Measurements from ENCODE around the gene ARL17B.
"Not testable (repeated sequence)": the region's sequence is repeated elsewhere in the genome, so short reads cannot be mapped to it uniquely, and the experiment has no call there.

DNA sequence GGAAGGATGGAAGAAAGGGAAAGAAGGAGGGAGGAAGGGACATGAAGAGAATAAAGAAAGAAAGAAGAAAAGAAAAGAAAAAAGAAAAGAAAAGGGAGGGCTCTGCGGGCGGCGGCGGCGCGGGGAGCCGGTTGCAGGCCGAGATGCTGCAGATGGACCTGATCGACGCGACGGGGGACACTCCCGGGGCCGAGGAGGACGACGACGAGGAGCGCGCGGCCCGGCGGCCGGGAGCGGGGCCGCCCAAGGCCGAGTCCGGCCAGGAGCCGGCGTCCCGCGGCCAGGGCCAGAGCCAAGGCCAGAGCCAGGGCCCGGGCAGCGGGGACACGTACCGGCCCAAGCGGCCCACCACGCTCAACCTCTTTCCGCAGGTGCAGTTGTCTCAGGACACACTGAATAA lies 118.1 kb downstream of the ARL17B start:
- TF ChIP-seq ZNF221 (tag by site-specific recombination; IDR thresholded peaks at IDR 0.05; ENCODE audit: borderline replicate concordance); ZNF561 (tag by site-specific recombination; IDR thresholded peaks at IDR 0.05; ENCODE audit: borderline replicate concordance); ZNF473 (tag by site-specific recombination; IDR thresholded peaks at IDR 0.05); ZNF354C (tag by site-specific recombination; IDR thresholded peaks at IDR 0.05; ENCODE audit: borderline replicate concordance, low read depth); ZFP41 (tag by site-specific recombination; IDR thresholded peaks at IDR 0.05; ENCODE audit: borderline replicate concordance); ZBTB1 (tag by site-specific recombination; IDR thresholded peaks at IDR 0.05); ZNF292 (tag by site-specific recombination; IDR thresholded peaks at IDR 0.05; ENCODE audit: borderline replicate concordance, low read depth); MZF1 (tag by site-specific recombination; IDR thresholded peaks at IDR 0.05; ENCODE audit: borderline replicate concordance); ZNF423 (tag by site-specific recombination; IDR thresholded peaks at IDR 0.05); MYNN (tag by site-specific recombination; IDR thresholded peaks at IDR 0.05; ENCODE audit: borderline replicate concordance): not testable (repeated sequence)
- TF ChIP-seq, protein P1, sequence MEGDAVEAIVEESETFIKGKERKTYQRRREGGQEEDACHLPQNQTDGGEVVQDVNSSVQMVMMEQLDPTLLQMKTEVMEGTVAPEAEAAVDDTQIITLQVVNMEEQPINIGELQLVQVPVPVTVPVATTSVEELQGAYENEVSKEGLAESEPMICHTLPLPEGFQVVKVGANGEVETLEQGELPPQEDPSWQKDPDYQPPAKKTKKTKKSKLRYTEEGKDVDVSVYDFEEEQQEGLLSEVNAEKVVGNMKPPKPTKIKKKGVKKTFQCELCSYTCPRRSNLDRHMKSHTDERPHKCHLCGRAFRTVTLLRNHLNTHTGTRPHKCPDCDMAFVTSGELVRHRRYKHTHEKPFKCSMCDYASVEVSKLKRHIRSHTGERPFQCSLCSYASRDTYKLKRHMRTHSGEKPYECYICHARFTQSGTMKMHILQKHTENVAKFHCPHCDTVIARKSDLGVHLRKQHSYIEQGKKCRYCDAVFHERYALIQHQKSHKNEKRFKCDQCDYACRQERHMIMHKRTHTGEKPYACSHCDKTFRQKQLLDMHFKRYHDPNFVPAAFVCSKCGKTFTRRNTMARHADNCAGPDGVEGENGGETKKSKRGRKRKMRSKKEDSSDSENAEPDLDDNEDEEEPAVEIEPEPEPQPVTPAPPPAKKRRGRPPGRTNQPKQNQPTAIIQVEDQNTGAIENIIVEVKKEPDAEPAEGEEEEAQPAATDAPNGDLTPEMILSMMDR (tag by site-specific recombination; IDR thresholded peaks at IDR 0.05) = not testable (repeated sequence)

Data from HEK293 (cell line).